Activated CD8-positive, alpha-beta memory T cell treated with anti-CD3 and anti-CD28 coated beads for 4 hours (primary cell): ENCODE measurements around the gene RNF213.
"Not testable (repeated sequence)": the region's sequence is repeated elsewhere in the genome, so short reads cannot be mapped to it uniquely, and the experiment has no call there.

Experiments used
- DNase-seq, 2 donors: peaks; one replicate each; pipeline ENCODE4 v3.0.0-alpha.2; 2020; ENCODE audit warnings: low read depth in 2 of 2

Gene RNF213

DNA sequence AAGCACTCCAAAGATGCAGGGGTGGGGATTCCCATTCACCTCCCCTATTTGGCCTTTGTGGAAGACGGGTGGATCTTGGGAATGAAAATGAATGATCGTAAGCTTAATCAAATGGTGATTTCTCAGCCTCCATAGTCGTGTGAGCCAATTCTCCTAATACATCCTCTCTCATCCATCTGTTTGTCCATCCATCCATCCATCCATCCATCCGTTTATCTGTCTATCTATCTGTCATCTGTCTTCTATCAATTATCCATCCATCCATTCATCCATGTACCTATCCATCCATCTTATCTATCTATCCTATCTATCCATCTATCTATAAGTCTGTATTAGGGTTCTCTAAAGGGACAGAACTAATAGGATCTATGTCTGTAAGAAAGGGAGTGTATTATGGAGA, 7.8 kb downstream of the RNF213 start:
- no peak for DNase-seq

DNA sequence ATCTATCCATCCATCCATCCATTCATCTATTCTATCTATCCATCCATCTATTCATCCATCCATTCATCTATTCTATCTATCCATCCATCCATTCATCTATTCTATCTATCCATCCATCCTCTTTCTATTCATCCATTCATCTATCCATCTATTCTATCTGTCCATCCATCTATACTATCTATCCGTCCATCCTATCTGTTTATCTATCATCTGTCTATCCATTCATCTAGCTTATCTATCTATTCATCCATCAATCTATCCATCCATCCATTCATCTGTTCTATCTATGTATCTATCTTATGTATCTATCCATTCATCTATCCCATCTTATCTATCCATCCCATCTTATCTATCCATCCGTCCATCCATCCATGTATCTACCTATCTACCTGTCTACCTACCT, 8.8 kb downstream of the RNF213 start:
- DNase-seq: no peak

GRCh38 chr17:80270104-80270503, 9.5 kb downstream of the RNF213 start:
- no peak for DNase-seq

- DNase-seq: no peak
Observed at GRCh38 chr17:80270836-80271235, 10.2 kb downstream of the RNF213 start.

DNA sequence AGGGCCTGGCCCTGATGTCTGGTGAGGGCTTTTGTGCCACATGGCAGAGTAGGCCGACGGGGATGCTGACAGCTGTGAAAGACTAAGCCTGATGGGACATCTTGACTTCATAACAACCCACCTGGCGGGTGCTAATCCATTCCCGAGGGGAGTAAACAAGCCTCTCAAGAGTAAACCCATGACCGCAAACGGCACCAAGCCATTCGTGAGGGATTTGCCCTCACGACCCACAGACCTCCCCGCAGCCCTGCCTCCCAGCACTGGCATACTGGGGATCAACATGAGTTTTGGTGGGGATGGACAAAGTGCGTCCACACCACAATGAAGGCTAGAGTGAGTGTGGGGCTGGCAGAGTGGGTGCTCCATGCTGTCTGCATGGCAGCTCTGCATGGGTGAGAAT, 11.7 kb downstream of the RNF213 start:
- DNase-seq: no peak

DNA sequence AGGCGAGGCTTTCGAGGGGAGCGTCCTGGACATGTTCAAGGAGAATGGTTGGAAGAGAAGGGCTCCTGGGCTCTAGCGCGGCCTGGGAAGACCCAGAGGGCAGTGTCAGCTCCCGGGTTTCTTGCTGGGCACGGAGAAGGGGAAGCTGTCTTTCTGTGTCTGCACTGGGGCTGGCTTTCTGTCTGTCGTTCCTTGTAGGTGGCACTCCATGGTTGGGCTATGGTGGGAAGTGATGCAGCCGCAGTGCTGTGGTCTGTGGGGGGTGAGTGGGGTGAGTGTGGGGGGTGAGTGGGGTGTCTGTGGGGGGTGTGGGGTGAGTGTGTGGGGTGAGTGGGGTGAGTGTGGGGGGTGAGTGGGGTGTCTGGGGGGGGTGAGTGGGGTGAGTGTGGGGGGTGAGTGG, 13.7 kb downstream of the RNF213 start:
- no peak for DNase-seq

GRCh38 chr17:80274871-80275449, 14.3 kb downstream of the RNF213 start:
- no peak for DNase-seq

DNA sequence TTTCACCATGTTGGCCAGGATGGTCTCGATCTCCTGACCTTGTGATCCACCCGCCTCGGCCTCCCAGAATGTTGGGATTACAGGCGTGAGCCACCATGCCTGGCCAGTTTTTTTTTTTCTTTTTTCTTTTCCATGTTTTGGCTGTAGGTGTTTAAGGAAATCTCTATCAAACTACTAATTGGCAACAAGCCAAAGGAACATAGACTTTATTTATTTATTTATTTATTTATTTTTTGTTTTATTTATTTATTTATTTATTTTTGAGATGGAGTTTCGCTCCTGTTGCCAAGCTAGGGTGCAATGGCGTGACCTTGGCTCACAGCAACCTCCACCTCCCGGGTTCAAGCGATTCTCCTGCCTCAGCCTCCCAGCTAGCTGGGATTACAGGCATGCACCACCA, 15.2 kb downstream of the RNF213 start:
- not testable (repeated sequence) for DNase-seq

DNA sequence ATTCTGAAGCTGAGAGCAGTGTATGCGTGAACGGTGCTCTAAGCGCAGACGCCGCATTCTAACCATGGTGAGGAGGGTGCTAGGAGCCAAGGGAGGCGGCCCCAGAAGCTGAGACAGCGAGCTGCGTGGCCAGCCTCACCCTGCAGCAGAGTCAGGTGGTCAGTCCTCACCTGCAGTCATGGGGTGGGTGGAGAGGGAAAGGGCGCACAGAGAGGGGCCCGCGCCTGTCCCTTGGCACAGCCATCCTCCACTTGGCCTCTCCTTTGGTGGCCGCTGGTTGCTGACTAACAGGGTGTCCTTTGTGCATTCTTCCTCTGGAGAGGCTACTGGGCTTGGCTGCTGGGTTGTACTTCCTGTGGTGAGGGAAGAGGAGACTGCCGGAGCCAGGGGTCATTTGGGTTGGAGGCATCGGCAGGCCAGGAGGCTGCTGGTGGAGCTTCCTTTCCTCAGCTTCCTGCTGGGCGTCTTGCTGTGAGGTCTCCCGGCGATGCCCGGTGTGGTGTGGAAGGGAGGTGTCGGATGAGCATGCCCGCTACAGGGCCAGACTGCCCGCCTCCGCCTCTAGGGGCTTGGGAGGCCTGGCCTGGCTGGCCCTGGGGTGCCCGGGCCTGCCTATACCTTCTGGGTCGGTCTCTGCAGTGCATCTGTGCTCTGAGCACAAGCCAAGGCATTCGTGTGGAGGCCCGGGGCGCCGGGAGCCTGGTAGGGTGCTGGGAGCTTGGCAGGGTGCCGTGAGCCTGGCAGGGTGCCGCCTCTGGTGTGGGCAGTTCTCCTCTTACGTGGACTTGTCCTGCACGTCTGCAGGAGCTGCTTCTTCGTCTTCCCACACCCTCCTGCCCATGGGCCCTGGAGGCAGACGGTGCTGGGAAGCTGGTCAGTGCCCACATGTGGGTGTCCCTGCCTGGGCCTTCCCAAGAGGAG, 17.4 kb downstream of the RNF213 start:
- no peak for DNase-seq

DNA sequence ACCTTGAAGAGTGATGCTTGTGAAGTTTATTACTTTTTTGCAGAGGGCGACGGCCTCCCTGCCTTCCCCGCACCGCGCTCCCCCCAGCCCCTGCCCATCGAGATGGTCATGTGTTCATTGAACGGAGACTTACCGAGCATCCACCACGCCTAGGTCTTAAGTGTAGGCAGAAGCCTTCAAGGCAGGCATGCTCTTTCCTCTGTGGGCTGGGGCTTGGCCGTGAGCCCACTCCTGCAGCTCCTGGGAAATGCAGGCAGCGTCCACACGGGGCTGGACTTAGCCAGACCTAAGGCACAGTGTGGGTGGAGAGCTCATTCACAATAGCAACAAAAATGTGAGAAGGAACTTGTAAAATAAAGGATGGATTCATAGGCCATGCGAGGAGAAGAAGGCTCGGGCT, 19.2 kb downstream of the RNF213 start:
- no peak for DNase-seq

DNA sequence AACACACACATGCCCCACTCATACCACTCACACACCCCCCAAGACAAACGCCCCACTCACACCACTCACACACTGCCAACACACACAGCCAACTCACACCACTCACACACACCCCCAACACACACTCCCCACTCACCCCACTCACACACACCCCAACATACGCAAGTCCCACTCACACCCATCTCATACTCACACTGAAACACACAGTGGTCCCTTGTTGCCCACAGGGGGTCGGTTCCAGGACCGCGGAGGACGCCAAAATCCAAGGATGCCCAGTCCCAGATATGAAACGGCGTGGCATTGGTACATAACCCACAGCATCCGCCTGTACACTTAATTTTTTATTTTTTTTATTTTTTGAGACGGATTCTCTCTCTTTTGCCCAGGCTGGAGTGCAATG, 20.9 kb downstream of the RNF213 start:
- DNase-seq: no peak

DNA sequence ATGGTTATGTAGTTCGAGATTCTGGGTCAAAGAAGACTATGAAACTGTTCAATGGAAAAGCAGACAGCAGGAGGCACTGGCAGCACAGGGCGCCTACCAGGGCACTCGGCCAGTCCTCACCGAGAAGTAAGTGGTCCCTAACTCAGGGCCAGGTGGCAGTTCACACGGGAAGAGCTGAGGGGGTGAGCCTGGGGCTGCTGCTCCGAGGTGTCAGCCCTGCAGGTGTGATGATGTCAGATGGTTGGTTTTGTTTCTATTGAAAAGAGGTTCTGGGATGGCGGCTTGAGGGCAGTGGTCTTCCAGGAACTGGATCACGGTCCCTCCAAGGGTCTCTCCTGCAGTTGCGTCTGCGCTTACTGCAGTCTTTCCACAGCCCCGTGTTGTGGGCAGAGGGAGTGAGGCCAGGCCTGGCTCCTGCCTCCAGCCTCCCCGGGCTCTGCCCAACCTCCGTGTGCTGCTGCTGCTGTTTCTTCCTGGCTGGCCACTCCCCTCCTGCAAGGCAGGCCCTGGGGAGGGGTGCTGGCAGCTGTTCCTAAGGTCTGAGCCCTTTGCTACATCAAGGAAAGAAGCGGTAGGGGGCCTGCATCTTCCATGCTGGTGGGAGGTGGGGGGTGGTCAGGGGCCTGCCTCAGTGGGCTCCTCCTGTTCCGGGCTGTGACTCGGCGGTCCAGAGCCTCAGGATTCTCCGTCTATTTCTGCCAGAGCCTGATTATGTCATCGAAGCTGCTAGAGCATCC, 22.6 kb downstream of the RNF213 start:
- no peak for DNase-seq

DNA sequence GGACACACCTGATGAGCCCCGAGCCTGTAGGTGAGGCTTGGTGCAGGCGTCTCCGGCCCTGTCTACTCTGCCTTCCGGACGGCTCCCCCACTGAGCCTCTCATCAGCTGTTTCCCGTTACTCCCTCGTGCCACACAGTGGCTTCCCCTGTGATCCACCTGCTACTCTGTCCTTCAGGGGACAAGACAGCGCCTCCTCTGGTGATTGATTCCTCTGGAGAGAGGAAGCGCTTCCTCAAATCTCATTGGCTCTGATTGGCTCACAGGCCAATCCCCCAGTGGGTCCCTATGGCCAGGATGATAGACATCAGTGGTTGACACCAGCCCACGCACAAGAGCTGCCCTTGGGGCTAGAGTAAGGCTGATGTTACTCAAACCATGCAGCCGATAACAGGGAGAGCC, 24.0 kb downstream of the RNF213 start:
- no peak for DNase-seq

- no peak for DNase-seq
Observed at GRCh38 chr17:80285237-80285920, 24.7 kb downstream of the RNF213 start.

- no peak for DNase-seq
Observed at GRCh38 chr17:80286638-80286960, 25.9 kb downstream of the RNF213 start.

DNA sequence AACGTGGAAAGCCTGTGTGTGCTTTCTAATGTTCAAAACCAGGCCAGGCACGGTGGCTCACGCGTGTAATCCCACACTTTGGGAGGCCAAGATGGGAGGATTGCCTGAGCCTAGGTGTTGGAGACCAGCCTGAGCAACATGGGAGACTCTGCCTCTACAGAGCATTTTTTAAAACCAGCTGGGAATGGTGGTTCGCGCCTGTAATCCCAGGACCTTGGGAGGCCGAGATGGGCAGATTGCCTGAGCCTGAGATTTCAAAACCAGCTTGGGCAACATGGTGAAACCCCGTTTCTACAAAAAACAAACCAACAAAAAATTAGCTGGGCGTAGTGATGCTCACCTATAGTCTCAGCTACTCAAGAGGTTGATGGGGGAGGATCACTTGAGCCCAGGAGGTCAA, 26.4 kb downstream of the RNF213 start:
- no peak for DNase-seq

DNA sequence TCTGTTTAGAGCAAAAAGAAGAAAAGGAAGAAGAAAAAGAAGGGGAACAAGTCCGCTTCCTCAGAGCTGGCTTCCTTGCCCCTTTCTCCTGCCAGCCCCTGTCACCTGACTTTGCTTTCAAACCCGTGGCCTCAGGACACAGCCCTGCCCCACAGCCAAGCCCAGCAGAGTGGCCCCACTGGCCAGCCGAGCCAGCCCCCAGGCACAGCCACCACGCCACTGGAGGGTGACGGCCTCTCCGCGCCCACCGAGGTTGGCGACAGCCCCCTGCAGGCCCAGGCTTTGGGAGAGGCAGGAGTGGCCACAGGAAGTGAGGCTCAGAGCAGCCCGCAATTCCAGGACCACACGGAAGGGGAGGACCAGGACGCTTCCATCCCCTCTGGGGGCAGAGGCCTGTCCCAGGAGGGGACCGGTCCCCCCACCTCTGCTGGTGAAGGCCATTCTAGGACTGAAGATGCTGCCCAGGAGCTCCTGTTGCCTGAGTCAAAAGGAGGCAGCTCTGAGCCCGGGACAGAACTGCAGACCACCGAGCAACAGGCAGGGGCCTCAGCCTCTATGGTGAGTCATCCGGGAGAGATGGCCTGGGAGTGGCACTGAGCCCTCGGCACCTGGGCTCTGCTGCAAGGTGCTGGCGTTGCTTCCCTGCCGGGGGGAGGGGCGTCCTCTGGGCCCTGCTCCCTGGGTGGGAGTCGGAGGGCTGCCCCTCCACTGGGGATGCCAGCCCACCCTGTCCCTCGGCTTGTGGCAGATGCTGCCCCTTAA, 27.3 kb downstream of the RNF213 start:
- no peak for DNase-seq

DNA sequence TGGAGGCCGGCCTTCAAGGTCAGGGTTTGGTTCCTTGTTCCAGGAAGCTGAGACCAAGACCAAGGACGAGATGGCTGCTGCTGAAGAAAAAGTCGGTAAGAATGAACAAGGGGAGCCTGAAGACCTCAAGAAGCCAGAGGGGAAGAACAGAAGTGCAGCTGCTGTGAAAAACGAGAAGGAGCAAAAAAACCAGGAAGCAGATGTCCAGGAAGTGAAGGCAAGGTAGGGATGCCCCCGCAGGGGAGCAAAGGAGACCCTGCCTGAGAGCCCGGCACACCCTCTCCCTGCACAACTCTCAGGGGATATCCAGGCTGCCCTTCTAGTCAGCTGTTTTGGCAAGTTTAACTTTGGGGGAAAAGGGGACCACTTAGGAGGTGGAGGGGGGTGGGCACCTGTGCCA, 29.0 kb downstream of the RNF213 start:
- DNase-seq: no peak

DNA sequence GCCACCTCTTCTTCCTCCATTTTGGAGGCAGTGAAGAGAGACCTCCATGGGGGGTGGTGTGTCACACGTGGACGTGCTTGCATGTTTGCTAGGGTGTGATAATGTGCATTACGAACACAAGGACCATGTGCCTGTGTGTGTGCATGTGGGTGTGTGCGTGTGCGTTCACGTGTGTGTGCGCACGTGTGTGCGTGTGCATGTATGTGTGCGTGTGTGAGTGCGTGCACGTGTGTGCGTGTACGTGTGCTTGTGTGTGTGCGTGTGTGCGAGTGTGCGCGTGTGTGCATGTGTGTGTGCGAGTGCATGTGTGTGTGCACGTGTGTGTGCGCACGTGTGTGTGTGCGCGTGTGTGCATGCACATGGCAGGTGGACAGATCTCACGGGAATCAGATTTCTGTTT, 29.5 kb downstream of the RNF213 start:
- no peak for DNase-seq

DNA sequence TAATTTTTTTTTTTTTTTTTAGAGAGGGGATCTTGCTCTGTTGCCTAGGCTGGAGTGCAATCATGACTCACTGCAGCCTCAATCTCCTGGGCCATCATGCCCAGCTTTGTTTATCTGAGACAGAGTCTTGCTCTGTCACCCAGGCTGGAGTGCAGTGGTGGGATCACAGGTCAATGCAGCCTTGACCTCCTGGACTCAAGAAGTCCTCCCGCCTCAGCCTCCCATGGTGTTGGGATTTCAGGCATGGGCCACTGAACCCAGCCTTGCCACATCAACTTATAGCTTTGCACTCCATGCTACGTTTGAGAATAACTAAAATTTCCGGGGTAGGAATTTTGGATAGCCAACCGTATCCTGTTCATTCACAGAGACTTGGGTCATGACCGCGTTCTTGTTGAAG, 30.6 kb downstream of the RNF213 start:
- DNase-seq: no peak

- DNase-seq: no peak
Observed at GRCh38 chr17:80291691-80292487, 31.2 kb downstream of the RNF213 start.
